Endodermal cell (in vitro differentiated cells): ENCODE results near the gene HOXB3. TPM values are rescaled to one million over a fixed set of nuclear protein-coding genes. Genes with fewer than 3 reads are reported as not detected.

Experiments used
- DNase-seq: peaks from one replicate; pipeline ENCODE4 v3.0.0-alpha.2; 2017
- H3K27ac ChIP-seq: 2 replicates; pipeline ENCODE4 v1.5.1; 2013; ENCODE audit warnings: mild to moderate bottlenecking, low read depth, low read length, moderate library complexity
- H3K27me3 ChIP-seq: 2 replicates; pipeline ENCODE4 v1.6.1; 2013; ENCODE audit warnings: mild to moderate bottlenecking, low read length, moderate library complexity; ENCODE audit not compliant: insufficient read depth, control insufficient read depth, poor library complexity, severe bottlenecking
- H3K36me3 ChIP-seq: 2 replicates; pipeline ENCODE4 v1.7.0; 2013; ENCODE audit warnings: mild to moderate bottlenecking, low read length, moderate library complexity; ENCODE audit not compliant: control insufficient read depth, insufficient read depth
- H3K4me1 ChIP-seq: one replicate; pipeline ENCODE4 v1.7.0; 2013; ENCODE audit warnings: low read length; ENCODE audit not compliant: control insufficient read depth, insufficient read depth
- H3K4me3 ChIP-seq: 2 replicates; pipeline ENCODE4 v1.5.1; 2013; ENCODE audit warnings: mild to moderate bottlenecking, low read length, moderate library complexity
- H3K9ac ChIP-seq: 2 replicates; pipeline ENCODE4 v1.6.1; 2013; ENCODE audit warnings: mild to moderate bottlenecking, low read length, moderate library complexity; ENCODE audit not compliant: poor library complexity, severe bottlenecking; ENCODE audit errors: extremely low read depth
- H3K9me3 ChIP-seq: 2 replicates; pipeline ENCODE4 v1.6.1; 2013; ENCODE audit warnings: mild to moderate bottlenecking, low read length, moderate library complexity; ENCODE audit not compliant: control insufficient read depth
- H3K27ac Mint-ChIP-seq: 2 replicates; pipeline ENCODE4 v1.8.0; 2020; ENCODE audit warnings: mixed read lengths
- H3K27me3 Mint-ChIP-seq: 2 replicates; pipeline ENCODE4 v1.8.0; 2021; ENCODE audit warnings: mild to moderate bottlenecking, mixed read lengths; ENCODE audit not compliant: insufficient read depth
- H3K36me3 Mint-ChIP-seq: 2 replicates; pipeline ENCODE4 v1.8.0; 2020; ENCODE audit warnings: low read depth, mixed read lengths
- H3K4me1 Mint-ChIP-seq: 2 replicates; pipeline ENCODE4 v1.8.0; 2020; ENCODE audit warnings: mixed read lengths
- H3K4me3 Mint-ChIP-seq: 2 replicates; pipeline ENCODE4 v1.8.0; 2020; ENCODE audit warnings: mild to moderate bottlenecking, moderate library complexity, mixed read lengths
- H3K9me3 Mint-ChIP-seq: 2 replicates; pipeline ENCODE4 v1.8.0; 2020; ENCODE audit warnings: mild to moderate bottlenecking, mixed read lengths
- WGBS, 2 experiments: methylation state at CpG; one replicate each; pipeline versions ENCODE4 v1.1.5 to v1.1.7; 2013; ENCODE audit warnings: missing lambda C conversion rate in 2 of 2, mixed read lengths in 1 of 2; ENCODE audit not compliant: insufficient coverage in 1 of 2, insufficient read length in 1 of 2; 5-methylcytosine and 5-hydroxymethylcytosine counted together
- total RNA-seq, 2 donors: library from RNA; stranded (reverse); fragmentation: NEBNext Ultra II Directional in 1 of 2; extraction: Animal tissue kit (Norgen Biotek cat#: 25700) in 1 of 2; gene quantifications; 2 replicates in 1 of 2; 3 replicates in 1 of 2; pipeline ENCODE4 v1.2.1, GENCODE V29; 2021
- TF ChIP-seq, protein P1 (sequence below): fragments of 200-600 bp; sonication (generic); conservative IDR thresholded peaks from 2 replicates; pipeline ENCODE4 v1.5.0; 2021; ENCODE audit warnings: antibody characterized with exemption, mild to moderate bottlenecking

The HOXB3 gene
- total RNA-seq, 2 donors from 2014 or later, result not detected

DNA sequence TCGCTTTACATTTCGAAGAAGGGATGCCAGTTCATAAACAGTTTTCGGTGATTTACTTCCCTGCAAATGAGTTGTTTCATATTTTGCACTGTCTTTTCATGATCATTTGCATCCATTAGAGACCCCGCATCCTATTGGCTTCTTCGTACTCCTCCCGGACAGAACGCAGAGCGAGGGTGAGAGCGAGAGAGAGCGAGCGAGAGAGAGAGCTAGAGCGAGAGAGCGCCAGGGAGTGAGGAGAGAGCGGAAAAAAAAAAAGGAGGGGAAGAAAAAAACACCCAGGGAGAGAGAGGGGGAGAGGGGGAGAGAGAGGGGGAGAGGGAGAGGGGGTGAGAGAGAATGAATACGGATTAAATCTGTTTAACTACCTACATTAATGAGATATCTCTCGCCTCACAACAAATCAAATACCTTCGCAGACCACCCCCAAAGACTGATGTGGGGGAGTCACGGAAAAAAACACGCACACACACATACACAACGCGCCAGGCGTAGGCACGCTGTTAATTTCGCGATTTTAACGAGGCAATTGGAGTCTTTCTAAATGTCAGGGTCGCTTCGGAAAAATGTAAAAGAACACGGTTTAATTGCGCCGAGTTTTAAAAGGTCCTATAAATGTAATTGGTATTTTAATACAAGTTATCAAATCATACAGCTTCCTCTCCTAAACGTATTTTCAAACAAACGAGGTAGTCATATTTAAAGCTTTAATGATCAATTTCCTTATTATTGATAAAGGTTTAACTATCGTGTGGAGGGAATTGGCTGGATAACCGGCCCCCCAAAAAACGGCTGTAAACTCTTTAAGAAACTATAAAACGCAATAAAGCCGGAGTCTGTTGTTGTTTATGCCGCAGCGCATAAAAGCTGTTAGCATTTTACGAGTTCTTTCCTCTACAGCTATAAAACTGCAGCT lies 25.3 kb upstream of the HOXB3 start, which contains the start of gene HOXB8:
HOXB8 (minus strand) TSS at position 246 of the 916 bp plus-strand sequence. CDS start 588 bp downstream, outside the sequence.
- no peak within 1 kb of the TSS for H3K27ac Mint-ChIP-seq
- H3K4me3 Mint-ChIP-seq, result no peak within 1 kb of the TSS
- H3K27ac ChIP-seq, result no peak within 1 kb of the TSS

DNA sequence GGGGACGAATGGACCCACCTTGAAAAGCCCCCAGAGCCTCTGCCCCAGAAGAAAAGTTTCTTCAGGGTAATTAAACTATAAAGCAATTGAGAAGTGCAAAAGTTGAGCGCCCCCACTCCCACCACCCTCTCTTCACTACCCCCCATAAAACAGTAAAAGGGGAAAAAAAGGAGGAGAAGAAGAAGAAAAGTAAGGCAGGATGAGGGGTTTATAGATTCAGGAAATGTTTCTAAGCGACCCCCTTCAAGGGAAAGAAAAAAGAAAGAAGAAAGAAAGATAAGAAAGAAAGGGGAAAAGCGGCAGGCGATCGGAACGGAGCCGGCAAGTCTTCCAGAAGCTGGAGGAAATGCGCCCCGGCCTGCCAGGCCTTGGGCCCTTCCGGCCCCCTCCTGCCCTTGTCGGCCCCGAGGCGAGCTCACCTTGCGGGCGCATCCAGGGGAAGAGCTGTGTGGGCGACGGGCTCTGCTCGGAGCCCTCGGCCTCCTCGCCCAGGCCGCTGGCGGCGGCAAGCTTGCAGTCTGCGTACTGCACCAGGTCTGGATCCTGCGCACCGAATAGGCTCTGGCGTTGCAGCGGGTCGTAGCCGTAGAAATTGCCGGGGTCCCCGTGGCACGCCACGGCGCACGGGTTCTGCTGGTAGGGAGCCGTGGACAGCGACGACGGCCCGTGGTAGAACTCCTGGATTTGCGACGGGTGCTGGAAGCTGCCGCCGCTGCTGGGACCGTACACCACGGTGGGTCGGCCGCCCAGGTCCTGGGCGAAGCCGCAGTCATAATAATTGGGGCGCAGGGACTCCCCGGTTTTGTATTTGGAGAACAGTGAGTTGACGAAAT lies 24.0 kb upstream of the HOXB3 start:
- no peak overlapping the region for H3K9ac ChIP-seq
- H3K9me3 ChIP-seq, result peaks cover 4% of the 10 kb centered on the region
- no peak overlapping the region for H3K27ac Mint-ChIP-seq
- H3K36me3 Mint-ChIP-seq, result no peaks in the 10 kb centered on the region
- TF ChIP-seq, protein P1, sequence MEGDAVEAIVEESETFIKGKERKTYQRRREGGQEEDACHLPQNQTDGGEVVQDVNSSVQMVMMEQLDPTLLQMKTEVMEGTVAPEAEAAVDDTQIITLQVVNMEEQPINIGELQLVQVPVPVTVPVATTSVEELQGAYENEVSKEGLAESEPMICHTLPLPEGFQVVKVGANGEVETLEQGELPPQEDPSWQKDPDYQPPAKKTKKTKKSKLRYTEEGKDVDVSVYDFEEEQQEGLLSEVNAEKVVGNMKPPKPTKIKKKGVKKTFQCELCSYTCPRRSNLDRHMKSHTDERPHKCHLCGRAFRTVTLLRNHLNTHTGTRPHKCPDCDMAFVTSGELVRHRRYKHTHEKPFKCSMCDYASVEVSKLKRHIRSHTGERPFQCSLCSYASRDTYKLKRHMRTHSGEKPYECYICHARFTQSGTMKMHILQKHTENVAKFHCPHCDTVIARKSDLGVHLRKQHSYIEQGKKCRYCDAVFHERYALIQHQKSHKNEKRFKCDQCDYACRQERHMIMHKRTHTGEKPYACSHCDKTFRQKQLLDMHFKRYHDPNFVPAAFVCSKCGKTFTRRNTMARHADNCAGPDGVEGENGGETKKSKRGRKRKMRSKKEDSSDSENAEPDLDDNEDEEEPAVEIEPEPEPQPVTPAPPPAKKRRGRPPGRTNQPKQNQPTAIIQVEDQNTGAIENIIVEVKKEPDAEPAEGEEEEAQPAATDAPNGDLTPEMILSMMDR, result no peak
- no peaks in the 10 kb centered on the region for H3K36me3 ChIP-seq
- H3K27me3 Mint-ChIP-seq, result peaks cover 99% of the 10 kb centered on the region
- H3K9me3 Mint-ChIP-seq, result peaks cover 2% of the 10 kb centered on the region
- H3K4me1 ChIP-seq, result peaks cover 2% of the 10 kb centered on the region
- peak; percentile 85 for DNase-seq
- H3K4me3 ChIP-seq, result no peak overlapping the region
- H3K4me3 Mint-ChIP-seq, result no peak overlapping the region
- H3K27ac ChIP-seq, result no peak overlapping the region
- H3K27me3 ChIP-seq, result peaks cover 100% of the 10 kb centered on the region
- WGBS, 2 experiments, result 3% methylated on average over 17 to 54 of the region's 55 CpGs
- H3K4me1 Mint-ChIP-seq, result peaks cover 9% of the 10 kb centered on the region

More for the DNA sequence above, 25.3 kb upstream of the HOXB3 start, which contains the start of gene HOXB8:
- WGBS, 2 experiments, result 10 to 12% methylated on average over 11 to 37 of the region's 41 CpGs
- Mint-ChIP-seq H3K4me1 (peaks cover 9% of the 10 kb centered on the region), H3K9me3 (peaks cover 2% of the 10 kb centered on the region), H3K36me3 (no peaks in the 10 kb centered on the region), H3K27me3 (peaks cover 99% of the 10 kb centered on the region)
- Histone ChIP-seq H3K9ac (no peak within 1 kb of the TSS), H3K9me3 (no peaks in the 10 kb centered on the region), H3K4me1 (peaks cover 2% of the 10 kb centered on the region), H3K36me3 (no peaks in the 10 kb centered on the region), H3K4me3 (no peak within 1 kb of the TSS), H3K27me3 (peaks cover 100% of the 10 kb centered on the region)
- no peak for DNase-seq
- TF ChIP-seq, protein P1, result no peak
